GM21526 (cell line): ENCODE measurements around the gene LHFPL6.
A peak's percentile ranks its signal among the peaks of the same experiment; 100 is the strongest.

Experiments used
- ATAC-seq: cut with Tn5 transposase; IDR thresholded peaks from one replicate; pipeline ENCODE4 v1.9.1; 2021; ENCODE audit warnings: moderate library complexity; ENCODE audit not compliant: unreplicated experiment, low FRiP score

The LHFPL6 gene

GRCh38 chr13:39602614-39603366 lies at the start of gene LHFPL6:
Gene LHFPL6 (minus strand): TSS chr13:39603193.
- peak; percentile 80 for ATAC-seq

GRCh38 chr13:39646122-39646521 lies 43.1 kb upstream of the LHFPL6 start:
- no peak for ATAC-seq

- no peak for ATAC-seq
These were observed 38.7 kb upstream of the LHFPL6 start for GRCh38 chr13:39641645-39642044.

- ATAC-seq: no peak
These were observed 34.9 kb upstream of the LHFPL6 start for GRCh38 chr13:39637890-39638289.

- ATAC-seq: no peak
These were observed 32.6 kb upstream of the LHFPL6 start for GRCh38 chr13:39635564-39635963.

- no peak for ATAC-seq
These were observed 30.0 kb upstream of the LHFPL6 start for GRCh38 chr13:39632994-39633393.

GRCh38 chr13:39631307-39631706 lies 28.3 kb upstream of the LHFPL6 start:
- ATAC-seq: no peak

GRCh38 chr13:39623466-39623865 lies 20.5 kb upstream of the LHFPL6 start:
- ATAC-seq: no peak

- ATAC-seq: no peak
These were observed 15.6 kb upstream of the LHFPL6 start for GRCh38 chr13:39618561-39618960.

GRCh38 chr13:39616087-39616694 lies 13.2 kb upstream of the LHFPL6 start:
- no peak for ATAC-seq

- no peak for ATAC-seq
These were observed 9.1 kb upstream of the LHFPL6 start for GRCh38 chr13:39612023-39612637.

- no peak for ATAC-seq
These were observed 4.9 kb upstream of the LHFPL6 start for GRCh38 chr13:39607876-39608275.

- ATAC-seq: no peak
These were observed 2.8 kb upstream of the LHFPL6 start for GRCh38 chr13:39605677-39606320.

- no peak for ATAC-seq
These were observed 1.8 kb upstream of the LHFPL6 start for GRCh38 chr13:39604756-39605155.

- peak; percentile 34 for ATAC-seq
These were observed 493 bp upstream of the LHFPL6 start for GRCh38 chr13:39603424-39603947.

- ATAC-seq: peak; percentile 19
These were observed 748 bp downstream of the LHFPL6 start for GRCh38 chr13:39602277-39602613.

GRCh38 chr13:39601636-39602035 lies 1.4 kb downstream of the LHFPL6 start:
- no peak for ATAC-seq

- ATAC-seq: no peak
These were observed 2.2 kb downstream of the LHFPL6 start for GRCh38 chr13:39600766-39601165.

GRCh38 chr13:39599842-39600241 lies 3.2 kb downstream of the LHFPL6 start:
- no peak for ATAC-seq

- ATAC-seq: no peak
These were observed 4.0 kb downstream of the LHFPL6 start for GRCh38 chr13:39599012-39599411.

- no peak for ATAC-seq
These were observed 5.2 kb downstream of the LHFPL6 start for GRCh38 chr13:39597838-39598237.
